Chondrocyte (in vitro differentiated cells): ENCODE data around the gene PCDHA3. TPM values are rescaled to one million over a fixed set of nuclear protein-coding genes. Genes with fewer than 3 reads are reported as not detected.

ENCODE experiments used
- DNase-seq: peaks from one replicate; pipeline ENCODE4 v3.0.0; 2021; ENCODE audit warnings: mixed read lengths, low spot score
- H3K27ac Mint-ChIP-seq: one replicate; pipeline ENCODE4 v1.8.0; 2021; ENCODE audit warnings: mild to moderate bottlenecking, moderate library complexity, mixed read lengths; ENCODE audit not compliant: unreplicated experiment
- H3K27me3 Mint-ChIP-seq: 2 replicates; pipeline ENCODE4 v1.8.0; 2021; ENCODE audit warnings: low read depth, mixed read lengths
- H3K36me3 Mint-ChIP-seq: 2 replicates; pipeline ENCODE4 v1.8.0; 2021; ENCODE audit warnings: low read depth, mixed read lengths
- H3K4me1 Mint-ChIP-seq: 2 replicates; pipeline ENCODE4 v1.8.0; 2021; ENCODE audit warnings: low read depth, mild to moderate bottlenecking, mixed read lengths
- H3K4me3 Mint-ChIP-seq: one replicate; pipeline ENCODE4 v1.8.0; 2021; ENCODE audit warnings: mild to moderate bottlenecking, moderate library complexity, mixed read lengths; ENCODE audit not compliant: unreplicated experiment
- H3K9me3 Mint-ChIP-seq: 2 replicates; pipeline ENCODE4 v1.8.0; 2021; ENCODE audit warnings: low read depth, mixed read lengths
- long read RNA-seq: library from polyadenylated mRNA; stranded (forward); transcript quantifications from one replicate; pipeline ENCODE4 v2.0.0, GENCODE V29; 2021
- total RNA-seq: library from RNA; stranded (reverse); gene quantifications from 3 replicates; pipeline ENCODE4 v1.2.1, GENCODE V29; 2021
- TF ChIP-seq, protein P1 (sequence below): fragments of 200-600 bp; sonication (generic); IDR thresholded peaks from 2 replicates; pipeline ENCODE4 v1.5.0; 2021; ENCODE audit warnings: antibody characterized with exemption, mild to moderate bottlenecking, moderate library complexity

The PCDHA3 gene
- total RNA-seq: 0.19 to 0.28 TPM (median 0.20 TPM) in 3 replicates
- long read RNA-seq: 0 reads

DNA sequence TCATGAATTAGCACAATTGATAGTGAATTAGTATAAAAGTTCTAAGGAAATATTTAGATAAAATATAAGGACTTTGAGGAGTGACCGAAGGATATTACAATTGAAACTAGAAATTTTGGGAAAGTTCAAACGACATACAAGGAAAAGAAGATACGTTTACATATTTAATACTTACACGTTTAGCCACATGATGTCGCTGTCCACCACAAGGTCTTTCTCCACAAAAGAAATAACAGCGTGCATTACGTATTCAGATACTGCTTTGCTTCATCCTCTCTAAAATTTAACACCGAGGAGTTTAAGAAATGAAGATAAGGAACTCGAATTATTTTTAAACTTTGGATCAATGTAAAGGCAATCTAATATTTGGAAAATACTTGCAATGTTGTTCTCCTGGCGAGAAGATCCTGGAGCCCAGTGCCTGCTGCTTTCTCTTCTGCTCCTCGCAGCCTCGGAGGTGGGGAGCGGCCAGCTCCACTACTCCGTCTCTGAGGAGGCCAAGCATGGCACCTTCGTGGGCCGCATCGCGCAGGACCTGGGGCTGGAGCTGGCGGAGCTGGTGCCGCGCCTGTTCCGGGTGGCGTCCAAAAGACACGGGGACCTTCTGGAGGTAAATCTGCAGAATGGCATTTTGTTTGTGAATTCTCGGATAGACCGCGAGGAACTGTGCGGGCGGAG is at the start of gene PCDHA3:
Gene PCDHA3, plus strand, starts transcription at position 242 of the 678 bp plus-strand sequence.
- Mint-ChIP-seq H3K27ac (no peak within 1 kb of the TSS), H3K4me1 (no peaks in the 10 kb centered on the region), H3K4me3 (no peak within 1 kb of the TSS), H3K36me3 (peaks cover 8% of the 10 kb centered on the region), H3K9me3 (peaks cover 34% of the 10 kb centered on the region), H3K27me3 (peaks cover 1% of the 10 kb centered on the region)
- DNase-seq: no peak
- TF ChIP-seq, protein P1, sequence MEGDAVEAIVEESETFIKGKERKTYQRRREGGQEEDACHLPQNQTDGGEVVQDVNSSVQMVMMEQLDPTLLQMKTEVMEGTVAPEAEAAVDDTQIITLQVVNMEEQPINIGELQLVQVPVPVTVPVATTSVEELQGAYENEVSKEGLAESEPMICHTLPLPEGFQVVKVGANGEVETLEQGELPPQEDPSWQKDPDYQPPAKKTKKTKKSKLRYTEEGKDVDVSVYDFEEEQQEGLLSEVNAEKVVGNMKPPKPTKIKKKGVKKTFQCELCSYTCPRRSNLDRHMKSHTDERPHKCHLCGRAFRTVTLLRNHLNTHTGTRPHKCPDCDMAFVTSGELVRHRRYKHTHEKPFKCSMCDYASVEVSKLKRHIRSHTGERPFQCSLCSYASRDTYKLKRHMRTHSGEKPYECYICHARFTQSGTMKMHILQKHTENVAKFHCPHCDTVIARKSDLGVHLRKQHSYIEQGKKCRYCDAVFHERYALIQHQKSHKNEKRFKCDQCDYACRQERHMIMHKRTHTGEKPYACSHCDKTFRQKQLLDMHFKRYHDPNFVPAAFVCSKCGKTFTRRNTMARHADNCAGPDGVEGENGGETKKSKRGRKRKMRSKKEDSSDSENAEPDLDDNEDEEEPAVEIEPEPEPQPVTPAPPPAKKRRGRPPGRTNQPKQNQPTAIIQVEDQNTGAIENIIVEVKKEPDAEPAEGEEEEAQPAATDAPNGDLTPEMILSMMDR: no peak

DNA sequence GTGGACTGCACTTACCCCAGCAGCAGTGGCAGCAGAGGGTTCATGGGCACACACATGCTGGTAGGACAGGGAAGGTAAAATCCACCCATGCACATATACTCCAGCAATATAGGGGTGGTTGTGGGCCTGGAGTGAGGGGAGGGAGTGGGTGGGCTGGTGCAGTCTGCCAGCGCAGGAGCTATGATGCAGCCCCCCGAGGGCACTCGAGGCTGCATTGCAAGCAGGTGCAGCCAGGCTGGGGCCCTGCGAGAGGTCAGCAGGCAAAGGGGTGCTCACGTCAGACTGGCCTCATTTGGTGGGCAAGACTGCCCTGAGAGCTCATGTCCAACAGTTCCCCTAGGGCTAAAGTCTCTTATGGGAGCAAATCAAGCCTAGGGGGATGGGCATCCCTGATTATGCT is 47.3 kb upstream of the PCDHA3 start:
- H3K27ac Mint-ChIP-seq: no peak overlapping the region
- TF ChIP-seq, protein P1: no peak
- DNase-seq: no peak
- no peak overlapping the region for H3K4me3 Mint-ChIP-seq
- H3K9me3 Mint-ChIP-seq: peaks cover 84% of the 10 kb centered on the region
- H3K4me1 Mint-ChIP-seq: no peaks in the 10 kb centered on the region
- H3K27me3 Mint-ChIP-seq: no peaks in the 10 kb centered on the region
- peaks cover 10% of the 10 kb centered on the region for H3K36me3 Mint-ChIP-seq

DNA sequence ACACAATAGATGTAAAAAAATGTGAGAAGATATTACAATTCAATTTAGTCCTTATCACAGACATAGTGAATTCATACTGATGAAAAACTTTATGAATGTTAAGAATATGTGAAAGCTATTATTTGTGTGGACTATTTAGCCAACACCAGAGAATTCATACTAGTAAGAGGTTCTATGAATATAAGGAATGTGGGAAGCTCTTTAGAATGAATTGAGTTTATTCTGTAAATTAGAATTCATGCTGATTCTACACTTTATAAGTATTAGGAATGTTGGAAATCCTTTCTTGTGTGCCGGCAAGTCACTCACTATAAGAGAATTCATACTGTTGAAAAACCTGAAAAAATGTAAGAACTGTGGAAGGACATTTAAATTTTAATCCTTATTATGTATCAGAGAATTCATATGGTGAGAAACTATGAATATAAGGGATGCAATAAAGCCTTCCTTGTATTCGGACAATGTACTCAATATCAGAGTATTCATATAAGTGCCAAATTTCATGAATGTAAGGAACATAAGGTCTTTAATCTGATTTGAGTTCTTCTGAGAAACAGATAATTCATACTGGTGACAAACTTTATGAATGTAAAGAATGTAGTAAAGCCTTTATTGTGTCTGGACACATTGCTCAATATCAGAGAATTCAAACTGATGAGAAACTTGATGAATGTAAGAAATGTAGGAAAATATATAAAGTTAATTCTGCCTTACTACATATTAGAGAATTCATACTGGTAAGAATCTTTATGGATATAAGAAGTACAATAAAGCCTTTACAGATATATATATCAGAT is 36.5 kb upstream of the PCDHA3 start:
- H3K4me3 Mint-ChIP-seq: no peak overlapping the region
- no peak for DNase-seq
- no peaks in the 10 kb centered on the region for H3K4me1 Mint-ChIP-seq
- no peak overlapping the region for H3K27ac Mint-ChIP-seq
- no peaks in the 10 kb centered on the region for H3K27me3 Mint-ChIP-seq
- peaks cover 16% of the 10 kb centered on the region for H3K36me3 Mint-ChIP-seq
- H3K9me3 Mint-ChIP-seq: peaks cover 78% of the 10 kb centered on the region
- TF ChIP-seq, protein P1: no peak

DNA sequence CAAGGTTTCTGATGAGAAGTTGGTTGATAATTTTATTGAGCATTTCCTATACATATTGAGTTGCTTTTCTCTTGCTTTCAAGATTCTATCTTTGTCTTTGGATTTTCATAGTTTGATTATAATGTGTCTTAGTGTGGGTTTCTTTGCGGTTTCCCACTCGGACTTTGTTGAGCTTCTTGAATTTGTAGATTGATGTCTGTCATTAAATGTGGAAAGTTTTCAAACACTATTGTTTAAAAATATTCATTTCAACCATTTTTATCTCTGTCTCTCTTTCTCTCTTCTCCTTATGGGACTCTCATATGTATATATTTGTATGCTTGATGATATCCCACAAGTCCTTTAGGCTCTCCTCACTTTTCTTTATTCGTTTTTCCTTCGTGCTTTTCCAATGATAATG is 33.4 kb upstream of the PCDHA3 start:
- no peak for DNase-seq
- Mint-ChIP-seq H3K36me3 (peaks cover 15% of the 10 kb centered on the region), H3K9me3 (peaks cover 83% of the 10 kb centered on the region), H3K27ac (no peak overlapping the region), H3K4me1 (no peaks in the 10 kb centered on the region), H3K27me3 (no peaks in the 10 kb centered on the region), H3K4me3 (no peak overlapping the region)
- TF ChIP-seq, protein P1: no peak

DNA sequence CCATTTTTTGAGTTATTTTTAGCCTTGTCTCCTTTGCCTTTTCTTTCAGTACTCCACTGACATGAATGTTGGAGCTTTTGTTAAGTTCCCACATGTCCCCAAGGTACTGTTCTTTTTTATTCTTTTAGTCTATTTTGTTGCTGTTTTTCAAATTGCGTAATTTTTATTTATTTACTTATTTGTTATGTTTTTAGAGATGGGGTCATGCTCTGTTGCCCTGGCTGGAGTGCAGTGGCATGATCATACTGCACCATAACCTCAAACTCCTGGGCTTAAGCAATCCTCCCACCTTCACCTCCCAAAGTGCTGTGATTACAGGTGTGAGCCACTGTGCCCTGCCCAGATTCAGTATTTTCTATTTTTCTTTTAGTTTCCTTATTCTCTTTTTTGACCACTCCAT is 20.3 kb upstream of the PCDHA3 start:
- peaks cover 7% of the 10 kb centered on the region for H3K36me3 Mint-ChIP-seq
- no peak overlapping the region for H3K27ac Mint-ChIP-seq
- H3K4me3 Mint-ChIP-seq: no peak overlapping the region
- H3K27me3 Mint-ChIP-seq: no peaks in the 10 kb centered on the region
- peaks cover 74% of the 10 kb centered on the region for H3K9me3 Mint-ChIP-seq
- TF ChIP-seq, protein P1: no peak
- DNase-seq: no peak
- no peaks in the 10 kb centered on the region for H3K4me1 Mint-ChIP-seq
